ENCODE data around the gene ANO4.

ANO4 gene

GRCh38 chr12:100896192-100896591 is 101.6 kb downstream of the ANO4 start:
- DNase-seq (ENCODE audit: extremely low spot score), result no peak
- ChIA-PET POLR2A (no interaction called here), CTCF (interaction anchor here (1.5 kb wide), 1 partner anchor 122 kb away, joined by 3 read pairs; no protein-coding TSS in a partner anchor)
- no peak for TF ChIP-seq CTCF (IDR thresholded peaks at IDR 0.05; ENCODE audit: control extremely low read depth, extremely low read depth, low read depth, missing control alignments)

GRCh38 chr12:100897240-100897639 is 102.7 kb downstream of the ANO4 start:
- POLR2A ChIA-PET, result no interaction called here
- no peak for TF ChIP-seq CTCF (IDR thresholded peaks at IDR 0.05; ENCODE audit: control extremely low read depth, extremely low read depth, low read depth, missing control alignments)
- no peak for DNase-seq (ENCODE audit: extremely low spot score)
- CTCF ChIA-PET, result interaction anchor here (1.4 kb wide), 1 partner anchor 19 kb away, joined by 3 read pairs; no protein-coding TSS in a partner anchor

GRCh38 chr12:100899301-100899700 is 104.7 kb downstream of the ANO4 start:
- DNase-seq (ENCODE audit: extremely low spot score), result no peak
- CTCF ChIA-PET, result no interaction called here
- no peak for TF ChIP-seq CTCF (IDR thresholded peaks at IDR 0.05; ENCODE audit: control extremely low read depth, extremely low read depth, low read depth, missing control alignments)
- POLR2A ChIA-PET, result no interaction called here

- DNase-seq (ENCODE audit: extremely low spot score), result no peak
These were observed 106.2 kb downstream of the ANO4 start for GRCh38 chr12:100900808-100901207.

GRCh38 chr12:100901266-100901665 is 106.7 kb downstream of the ANO4 start:
- CTCF ChIA-PET, result no interaction called here
- DNase-seq (ENCODE audit: extremely low spot score), result no peak
- POLR2A ChIA-PET, result no interaction called here

More at GRCh38 chr12:100900808-100901207, 106.2 kb downstream of the ANO4 start:
- ChIA-PET POLR2A (no interaction called here), CTCF (no interaction called here)
- TF ChIP-seq CTCF (IDR thresholded peaks at IDR 0.05; ENCODE audit: control extremely low read depth, extremely low read depth, low read depth, missing control alignments), result no peak

GRCh38 chr12:100904270-100904669 is 109.7 kb downstream of the ANO4 start:
- CTCF ChIA-PET, result interaction anchor here (1.5 to 2.1 kb wide), 2 partner anchors 9 to 13 kb away, joined by 3 to 5 read pairs; no protein-coding TSS in a partner anchor
- POLR2A ChIA-PET, result no interaction called here
- DNase-seq (ENCODE audit: extremely low spot score), result no peak
- no peak for TF ChIP-seq CTCF (IDR thresholded peaks at IDR 0.05; ENCODE audit: control extremely low read depth, extremely low read depth, low read depth, missing control alignments)

More at GRCh38 chr12:100901266-100901665, 106.7 kb downstream of the ANO4 start:
- TF ChIP-seq CTCF (IDR thresholded peaks at IDR 0.05; ENCODE audit: control extremely low read depth, extremely low read depth, low read depth, missing control alignments), result no peak

GRCh38 chr12:100908501-100908900 is 113.9 kb downstream of the ANO4 start:
- ChIA-PET CTCF (interaction anchor here (2.8 kb wide), 1 partner anchor 12 kb away, joined by 9 read pairs; no protein-coding TSS in a partner anchor), POLR2A (no interaction called here)
- no peak for TF ChIP-seq CTCF (IDR thresholded peaks at IDR 0.05; ENCODE audit: control extremely low read depth, extremely low read depth, low read depth, missing control alignments)
- no peak for DNase-seq (ENCODE audit: extremely low spot score)

Measured in GM10248 (cell line).